Gastroesophageal sphincter (tissue), 4 donors: ENCODE measurements around the gene DNM3. TPM values are rescaled to one million over a fixed set of nuclear protein-coding genes. Genes with fewer than 3 reads are reported as not detected.

Experiments used
- ATAC-seq: fragments of 150-250 bp; one replicate; pipeline ENCODE4 v1.9.1; 2016; ENCODE audit warnings: mild to moderate bottlenecking, moderate library complexity
- H3K27ac ChIP-seq, 4 donors: fragments of 200-600 bp; sonication (generic) in 3 of 4; 1 replicate in 3 of 4; 2 replicates in 1 of 4; pipeline ENCODE4 v1.5.1; 2016 to 2019
- H3K27me3 ChIP-seq: fragments of 200-600 bp; sonication (generic); one replicate; pipeline ENCODE4 v1.5.1; 2019
- H3K36me3 ChIP-seq, 2 donors: fragments of 200-600 bp; sonication (generic); one replicate each; pipeline ENCODE4 v1.5.1; 2019; ENCODE audit warnings: control low read depth in 1 of 2
- H3K4me1 ChIP-seq, 3 donors: fragments of 200-600 bp; sonication (generic); 1 replicate in 2 of 3; 2 replicates in 1 of 3; pipeline ENCODE4 v1.5.1; 2016 to 2019; ENCODE audit warnings: control low read depth in 2 of 3
- H3K4me3 ChIP-seq, 2 donors: fragments of 200-600 bp; sonication (generic); one replicate each; pipeline ENCODE4 v1.5.1; 2019; ENCODE audit warnings: mild to moderate bottlenecking in 1 of 2, moderate library complexity in 1 of 2
- H3K9me3 ChIP-seq, 3 donors: fragments of 200-600 bp; sonication (generic); one replicate each; pipeline ENCODE4 v1.5.1; 2017 to 2019; ENCODE audit warnings: control low read depth in 2 of 3
- CTCF ChIP-seq, 4 experiments: fragments of 200-600 bp in 2 of 4; fragments of 450-650 bp in 2 of 4; sonication (generic) in 1 of 4; IDR thresholded peaks; one replicate each; pipeline ENCODE4 v1.5.1; 2017 to 2019; ENCODE audit warnings: antibody characterized with exemption in 4 of 4, mild to moderate bottlenecking in 2 of 4, moderate library complexity in 2 of 4
- EP300 ChIP-seq: sonication (generic); formaldehyde crosslinking; IDR thresholded peaks from one replicate; pipeline ENCODE4 v1.6.1; 2017; ENCODE audit warnings: antibody characterized with exemption, mild to moderate bottlenecking
- POLR2A ChIP-seq, 2 donors: fragments of 450-650 bp; IDR thresholded peaks; one replicate each; pipeline ENCODE4 v1.6.1; 2017; ENCODE audit warnings: antibody characterized with exemption in 2 of 2, mild to moderate bottlenecking in 2 of 2, moderate library complexity in 1 of 2
- POLR2AphosphoS5 ChIP-seq: sonication (generic); formaldehyde crosslinking; IDR thresholded peaks from one replicate; pipeline ENCODE4 v1.6.1; 2017; ENCODE audit warnings: antibody characterized with exemption
- WGBS, 2 donors: methylation state at CpG; one replicate each; pipeline ENCODE4 v1.1.5; 2018; ENCODE audit warnings: low coverage in 1 of 2; 5-methylcytosine and 5-hydroxymethylcytosine counted together
- total RNA-seq, 4 donors: library from RNA; depleted of rRNA; stranded (reverse); fragments of >200 nt; gene quantifications; one replicate each; pipeline ENCODE4 v1.1.0, GENCODE V29; 2016

Gene DNM3
- total RNA-seq, 4 donors from 2014 or later = 1.9 to 5.0 (median 3.9) TPM

- no peaks in the 10 kb centered on the region for H3K9me3 ChIP-seq
- no peak overlapping the region for H3K4me3 ChIP-seq
- no peak overlapping the region for H3K27ac ChIP-seq
- no peaks in the 10 kb centered on the region for H3K27me3 ChIP-seq
- WGBS, 2 donors = 63 to 76% methylated on average over 3 of the region's 3 CpGs
- no peak for ATAC-seq
- TF ChIP-seq CTCF (IDR thresholded peaks at IDR 0.05) (no peak), POLR2A (IDR thresholded peaks at IDR 0.05) (no peak), POLR2AphosphoS5 (no peak), EP300 (no peak)
- H3K36me3 ChIP-seq = no peaks in the 10 kb centered on the region
- H3K4me1 ChIP-seq = no peaks in the 10 kb centered on the region
These were observed 36.4 kb downstream of the DNM3 start for GRCh38 chr1:171877701-171878100.

DNA sequence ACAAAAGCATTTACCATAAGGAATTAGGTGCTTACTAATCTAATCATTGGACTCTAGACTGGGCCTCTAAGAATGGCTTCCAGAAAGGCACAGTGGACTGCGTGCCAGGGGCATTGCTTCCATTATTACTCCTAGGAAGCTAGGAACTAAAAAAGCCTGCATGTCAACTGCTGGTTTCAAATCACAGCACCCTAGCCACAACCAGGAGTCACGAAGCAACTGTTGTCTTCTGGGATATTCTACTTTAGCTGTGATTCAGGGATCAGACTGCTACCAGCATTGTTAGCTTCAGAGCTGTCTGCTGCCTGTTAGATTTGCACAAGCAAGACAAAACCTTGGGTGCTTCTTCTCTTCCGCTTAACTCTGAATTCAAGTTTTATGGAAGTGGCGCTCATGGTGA is 38.3 kb downstream of the DNM3 start:
- WGBS, 2 donors = 86 to 96% methylated on average over 4 of the region's 4 CpGs
- TF ChIP-seq POLR2AphosphoS5 = no peak
- TF ChIP-seq CTCF (IDR thresholded peaks at IDR 0.05) = no peak
- TF ChIP-seq EP300 = no peak
- TF ChIP-seq POLR2A (IDR thresholded peaks at IDR 0.05) = no peak
- Histone ChIP-seq H3K27me3 (no peaks in the 10 kb centered on the region), H3K4me1 (no peaks in the 10 kb centered on the region), H3K27ac (no peak overlapping the region), H3K9me3 (no peaks in the 10 kb centered on the region), H3K36me3 (no peaks in the 10 kb centered on the region), H3K4me3 (no peak overlapping the region)
- no peak for ATAC-seq

DNA sequence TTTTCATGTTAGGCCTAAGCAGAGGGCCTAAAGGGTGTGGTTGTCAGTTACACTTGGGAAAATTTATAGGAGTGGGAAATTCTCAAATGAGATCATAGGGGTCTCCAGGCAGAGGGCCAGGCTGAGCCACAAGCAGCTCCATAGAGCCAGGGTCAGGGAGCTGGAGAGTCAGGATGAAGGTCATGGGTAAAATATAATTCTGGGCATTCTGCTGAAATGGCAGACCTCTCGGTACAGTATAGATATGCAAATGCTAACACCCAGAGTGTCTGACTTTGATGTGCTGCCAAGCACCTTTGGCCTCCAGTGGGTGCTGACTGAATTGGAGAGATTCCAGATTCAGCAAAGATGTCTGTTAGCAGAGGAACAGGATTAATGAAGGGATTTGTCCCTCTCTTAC is 40.1 kb downstream of the DNM3 start:
- Histone ChIP-seq H3K4me1 (no peaks in the 10 kb centered on the region), H3K27me3 (no peaks in the 10 kb centered on the region), H3K27ac (no peak overlapping the region), H3K36me3 (no peaks in the 10 kb centered on the region), H3K9me3 (no peaks in the 10 kb centered on the region), H3K4me3 (no peak overlapping the region)
- TF ChIP-seq POLR2A (IDR thresholded peaks at IDR 0.05) (no peak), CTCF (IDR thresholded peaks at IDR 0.05) (no peak), POLR2AphosphoS5 (no peak), EP300 (no peak)
- no peak for ATAC-seq
- 38 to 50% methylated on average over 1 of the region's 1 CpG for WGBS, 2 donors

- Histone ChIP-seq H3K36me3 (no peaks in the 10 kb centered on the region), H3K9me3 (no peaks in the 10 kb centered on the region), H3K4me3 (no peak overlapping the region), H3K27me3 (no peaks in the 10 kb centered on the region), H3K27ac (no peak overlapping the region), H3K4me1 (no peaks in the 10 kb centered on the region)
- no peak for ATAC-seq
- TF ChIP-seq POLR2AphosphoS5 = no peak
- no peak for TF ChIP-seq CTCF (IDR thresholded peaks at IDR 0.05)
- no peak for TF ChIP-seq POLR2A (IDR thresholded peaks at IDR 0.05)
- TF ChIP-seq EP300 = no peak
- 82 to 100% methylated on average over 3 to 4 of the region's 4 CpGs for WGBS, 2 donors
These were observed 42.6 kb downstream of the DNM3 start for GRCh38 chr1:171883849-171884248.

DNA sequence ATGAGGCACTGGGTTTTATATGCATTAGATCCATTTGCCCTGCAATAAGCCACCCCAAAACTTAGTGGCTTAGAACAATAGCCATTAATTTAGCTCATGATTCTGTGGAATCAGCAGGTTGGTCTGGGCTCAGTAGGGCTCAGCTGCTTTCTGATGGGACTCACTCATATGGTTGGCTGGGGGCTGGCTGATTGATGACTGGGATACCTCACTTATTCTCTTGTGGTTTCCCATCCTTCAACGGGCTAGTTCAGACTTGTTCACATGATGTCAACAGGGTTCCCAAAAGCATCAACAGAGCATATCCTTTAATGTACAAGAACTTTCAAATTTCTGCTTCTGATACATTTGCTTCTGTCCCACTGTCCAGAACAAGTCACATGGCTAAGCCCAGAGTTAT is 43.2 kb downstream of the DNM3 start:
- Histone ChIP-seq H3K36me3 (no peaks in the 10 kb centered on the region), H3K9me3 (no peaks in the 10 kb centered on the region), H3K27ac (no peak overlapping the region), H3K4me1 (no peaks in the 10 kb centered on the region), H3K4me3 (no peak overlapping the region), H3K27me3 (no peaks in the 10 kb centered on the region)
- WGBS, 2 donors = 40 to 83% methylated on average over 1 of the region's 1 CpG
- no peak for ATAC-seq
- TF ChIP-seq CTCF (IDR thresholded peaks at IDR 0.05) = no peak
